NCI-H128 (cell line): ENCODE measurements around the gene SH3RF3.

ENCODE experiments used
- DNase-seq: peaks from one replicate; lab custom pipeline; 2025; ENCODE audit not compliant: unreplicated experiment; lab: John Stamatoyannopoulos, UW

SH3RF3 gene

DNA sequence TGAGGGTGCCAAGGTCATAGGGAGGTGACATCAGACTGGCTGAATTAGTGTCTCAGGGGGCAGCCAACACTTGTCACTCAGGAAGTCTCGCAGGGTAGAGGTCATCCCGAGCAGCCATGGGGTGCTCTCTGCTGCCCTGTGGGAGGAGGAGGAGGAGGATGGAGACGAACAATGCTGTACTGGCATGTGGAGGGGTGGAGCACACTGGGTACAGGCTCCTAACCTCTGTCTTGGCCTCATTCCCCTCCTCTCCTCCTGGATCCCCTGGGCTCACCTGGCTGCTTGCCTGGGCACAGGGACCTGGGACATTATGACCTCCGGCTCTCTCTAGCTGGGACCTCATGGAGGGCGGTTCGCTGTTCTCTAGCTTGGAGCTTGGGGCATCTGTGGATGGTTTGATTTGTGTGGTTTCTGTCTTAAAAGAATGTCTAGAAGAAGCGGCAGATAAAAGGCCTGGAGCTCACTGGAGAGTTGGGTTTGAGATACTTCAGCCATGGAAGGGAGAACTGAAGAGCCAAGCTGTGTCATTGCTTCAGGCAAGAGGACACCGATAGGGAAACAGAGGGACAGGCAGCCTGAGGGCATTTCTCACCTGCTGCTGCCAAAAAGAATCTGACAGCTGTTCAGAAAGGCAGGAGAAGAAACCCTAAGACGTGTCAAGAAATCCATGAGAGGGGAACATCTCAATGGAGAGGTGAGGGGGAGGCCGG is 351.6 kb downstream of the SH3RF3 start:
- no peak for DNase-seq

- DNase-seq = no peak
These were observed 352.2 kb downstream of the SH3RF3 start for GRCh38 chr2:109481196-109481555.

DNA sequence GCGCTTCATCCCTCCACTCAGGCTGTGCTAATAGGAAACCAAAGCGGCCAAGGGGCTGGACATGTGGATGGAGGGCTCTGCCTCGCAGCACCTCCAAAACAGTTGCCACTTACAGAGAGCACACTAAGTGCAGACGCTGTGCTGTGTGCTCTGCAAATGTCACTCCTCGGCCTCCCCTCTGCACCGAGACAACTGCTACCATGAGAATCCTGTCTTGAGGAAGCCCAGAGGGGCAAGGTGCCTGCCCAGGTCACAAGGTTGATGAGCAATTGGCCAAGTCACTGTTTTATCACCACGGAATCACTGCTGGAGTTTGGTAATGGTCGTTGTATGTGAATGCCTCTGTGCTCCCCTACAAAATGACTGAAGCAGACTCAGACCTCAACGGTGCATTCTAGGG is 352.6 kb downstream of the SH3RF3 start:
- DNase-seq = no peak

DNA sequence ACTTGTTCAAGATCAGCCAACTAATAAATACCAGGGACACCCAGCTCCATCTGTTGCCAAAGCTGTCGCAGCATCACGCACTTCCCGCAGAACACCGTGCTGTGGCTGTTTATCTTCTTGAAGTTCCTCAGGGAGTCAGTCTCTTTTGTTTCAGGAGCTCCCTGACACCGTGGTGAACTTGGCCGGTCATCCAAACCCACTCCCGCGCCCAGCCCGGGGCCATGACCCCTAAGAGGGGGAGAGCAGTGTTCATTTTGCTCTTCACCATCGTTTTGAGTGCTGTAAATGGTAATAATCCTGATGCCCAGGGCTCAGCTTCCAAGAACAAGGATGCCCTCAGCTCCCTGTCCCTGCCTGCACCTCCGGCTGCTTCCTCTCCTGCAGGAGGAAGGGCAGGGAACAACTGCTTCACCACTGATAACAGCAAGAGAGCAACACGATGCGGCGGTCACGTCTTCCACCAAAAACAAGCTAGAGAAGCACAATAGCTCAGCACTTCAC is 353.4 kb downstream of the SH3RF3 start:
- DNase-seq = no peak

DNA sequence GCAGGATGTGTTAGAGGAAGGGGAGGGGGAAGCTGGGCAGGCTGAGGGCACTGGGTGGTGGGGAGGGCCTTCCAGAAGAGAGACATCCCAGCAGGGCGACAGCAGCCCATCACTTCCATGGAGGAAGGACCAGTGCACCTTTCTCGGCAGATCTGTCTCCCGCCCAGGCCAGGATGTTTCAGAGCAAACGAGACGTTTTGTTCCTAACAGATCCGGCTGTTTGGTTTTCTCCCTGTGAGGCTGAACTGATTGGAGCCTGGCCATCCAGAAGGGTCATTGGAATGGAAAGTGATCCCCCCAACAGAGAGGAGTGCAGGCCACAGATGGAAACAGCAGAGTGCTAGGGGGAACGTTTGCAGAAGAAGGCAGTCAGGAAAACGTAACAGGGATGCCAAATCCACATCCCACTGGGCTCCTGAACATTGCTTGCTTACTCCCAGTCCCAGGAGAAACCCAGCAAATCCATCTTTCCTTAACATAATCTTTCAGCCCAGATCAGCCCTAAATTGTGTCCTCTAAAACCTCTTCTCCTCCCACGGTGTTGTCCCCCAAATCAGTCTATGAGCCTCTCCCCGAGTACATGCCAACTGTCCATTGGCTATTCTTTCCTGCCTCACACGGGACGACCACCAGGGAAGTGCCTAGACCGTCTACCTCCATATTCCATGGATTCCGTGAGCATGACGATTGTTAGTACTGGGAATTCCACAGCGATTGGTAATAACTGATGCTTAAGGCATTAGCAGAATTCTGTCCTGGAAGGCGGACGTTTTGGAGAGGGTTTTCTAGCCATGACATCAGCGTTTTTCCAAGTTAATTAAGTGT is 357.9 kb downstream of the SH3RF3 start:
- DNase-seq = no peak

- no peak for DNase-seq
These were observed 358.5 kb downstream of the SH3RF3 start for GRCh38 chr2:109487536-109487869.

DNA sequence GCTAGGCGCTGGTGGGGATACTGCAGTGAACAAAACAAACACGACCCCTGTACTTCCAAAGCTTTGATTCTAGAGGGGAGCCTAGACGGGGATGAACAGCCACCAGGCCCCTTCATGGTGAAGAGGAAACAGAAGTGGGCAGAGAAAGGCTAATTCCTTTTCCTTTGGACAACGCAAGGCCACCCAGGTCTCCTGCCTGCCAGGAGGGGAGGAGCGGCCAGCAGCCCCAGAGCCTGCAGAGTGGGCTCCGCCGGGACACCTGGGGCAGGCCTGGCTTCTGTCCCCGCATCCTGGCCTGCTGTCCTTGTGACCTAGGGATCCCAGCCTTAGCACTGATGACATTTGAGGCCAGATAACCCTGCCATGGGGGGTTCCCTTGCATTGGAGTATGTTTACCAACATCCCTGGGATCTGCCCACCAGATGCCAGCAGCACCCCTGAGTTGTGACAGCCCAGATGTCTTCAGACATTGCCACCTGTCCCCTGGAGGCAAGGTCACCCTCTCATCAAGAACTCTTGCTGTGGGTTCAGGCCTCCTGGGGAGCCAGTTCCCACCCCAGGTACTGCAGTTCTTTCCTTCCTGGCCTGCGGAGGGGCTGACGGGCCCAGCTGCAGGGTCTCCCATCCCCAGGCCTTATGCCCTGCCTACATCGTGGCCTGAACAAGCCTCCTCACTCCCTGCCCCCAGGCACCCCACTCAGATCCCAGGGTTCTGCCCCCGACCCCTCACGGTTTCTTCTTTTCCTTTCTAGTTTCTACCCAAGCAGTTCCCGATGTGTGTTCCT is 359.1 kb downstream of the SH3RF3 start:
- no peak for DNase-seq

- no peak for DNase-seq
These were observed 360.3 kb downstream of the SH3RF3 start for GRCh38 chr2:109489296-109489695.

GRCh38 chr2:109493176-109493935 is 364.4 kb downstream of the SH3RF3 start:
- no peak for DNase-seq

DNA sequence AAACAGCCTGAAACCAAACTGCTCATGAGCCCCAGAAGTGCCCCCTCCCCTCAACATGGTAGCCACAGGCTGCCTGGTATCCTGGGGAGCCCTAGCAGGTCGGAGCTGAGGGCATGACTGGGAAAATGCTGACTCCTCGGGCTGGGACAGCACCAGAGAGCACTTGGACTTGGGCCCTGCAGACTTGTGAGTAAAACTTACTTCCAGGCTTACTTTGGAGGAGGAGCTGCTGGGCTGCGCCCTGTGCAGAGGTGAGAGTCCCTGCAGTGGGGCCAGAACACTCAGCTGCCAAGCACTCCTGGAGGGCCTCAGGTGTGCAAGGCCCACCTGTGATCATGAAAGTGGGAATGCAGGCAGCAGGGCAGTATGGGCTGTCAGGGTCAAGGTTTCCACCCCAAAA is 365.3 kb downstream of the SH3RF3 start:
- DNase-seq = no peak

DNA sequence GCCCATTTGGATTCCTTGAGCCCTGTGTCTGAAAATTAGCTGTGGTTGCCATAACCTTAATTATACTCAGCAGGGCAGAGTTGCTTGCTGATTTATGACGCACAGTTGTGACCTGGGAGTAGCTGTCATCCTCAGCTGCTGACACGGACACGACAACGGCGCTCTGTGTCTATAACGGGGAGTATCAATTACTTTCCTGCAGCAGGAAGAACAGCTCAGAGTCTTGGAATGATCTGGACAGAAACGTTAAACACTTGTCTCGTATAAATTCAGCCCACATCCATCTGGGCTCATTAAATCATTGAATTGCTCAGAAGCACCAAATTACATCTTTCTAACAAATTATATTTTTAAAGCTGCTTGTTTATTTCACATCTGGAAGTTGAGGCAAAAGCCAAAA is 368.5 kb downstream of the SH3RF3 start:
- no peak for DNase-seq

- no peak for DNase-seq
These were observed 369.2 kb downstream of the SH3RF3 start for GRCh38 chr2:109497911-109498870.

DNA sequence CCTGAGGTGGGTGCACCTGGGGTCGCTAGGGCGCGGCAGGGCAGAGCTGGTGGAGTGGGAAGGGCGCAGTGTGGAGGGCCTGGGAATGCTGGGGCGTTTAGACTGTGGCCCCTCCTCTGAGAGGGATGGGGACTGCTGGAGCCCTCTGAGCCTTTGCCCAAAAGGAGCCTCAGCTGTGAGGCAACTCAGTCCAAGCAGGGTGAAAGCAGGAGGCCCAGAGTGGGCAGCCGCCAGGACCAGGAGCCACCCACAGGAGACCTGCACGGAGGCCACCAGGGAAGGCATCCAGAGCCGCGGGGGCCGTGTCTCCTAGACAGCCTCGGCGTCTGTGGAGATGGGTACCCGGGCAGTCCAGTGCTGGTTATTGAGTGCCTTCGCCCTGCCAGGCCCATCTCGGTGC is 369.9 kb downstream of the SH3RF3 start:
- DNase-seq = no peak

- no peak for DNase-seq
These were observed 370.6 kb downstream of the SH3RF3 start for GRCh38 chr2:109499566-109499965.

DNA sequence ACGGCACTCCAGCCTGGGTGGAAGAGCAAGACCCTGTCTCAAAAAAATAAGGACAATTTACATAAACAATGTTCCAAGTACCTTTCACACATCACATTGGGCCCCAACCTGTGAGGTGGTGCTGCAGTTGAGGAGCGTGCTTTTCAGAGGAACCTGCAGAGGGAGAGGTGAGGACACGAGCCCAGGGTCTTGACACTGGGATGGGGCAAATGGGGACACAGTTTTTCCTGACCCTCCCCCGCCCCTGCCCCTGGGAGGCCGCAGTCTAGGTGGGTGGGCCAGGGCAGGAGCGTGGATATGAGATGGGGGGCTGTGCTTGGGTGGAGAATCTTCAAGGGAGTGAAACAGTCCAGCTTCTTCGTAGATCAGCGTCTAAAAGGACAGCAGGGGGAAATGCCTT is 371.9 kb downstream of the SH3RF3 start:
- DNase-seq = no peak

DNA sequence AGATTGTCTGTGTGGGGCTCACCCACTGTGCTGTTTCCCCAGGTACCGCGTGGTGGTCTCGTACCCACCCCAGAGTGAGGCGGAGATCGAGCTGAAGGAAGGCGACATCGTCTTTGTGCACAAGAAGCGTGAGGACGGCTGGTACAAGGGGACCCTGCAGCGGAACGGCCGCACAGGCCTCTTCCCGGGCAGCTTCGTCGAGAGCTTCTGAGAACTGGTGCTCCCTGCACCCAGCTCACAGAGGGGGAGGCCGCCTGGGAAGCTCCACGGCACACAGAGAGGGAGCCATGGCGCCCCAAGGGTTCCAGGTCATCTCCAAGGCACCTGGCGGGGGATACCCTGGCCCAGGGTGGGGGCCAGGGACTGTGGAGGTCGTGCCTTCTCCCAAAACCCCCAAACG is 372.5 kb downstream of the SH3RF3 start:
- DNase-seq = no peak

- DNase-seq = no peak
These were observed 374.2 kb downstream of the SH3RF3 start for GRCh38 chr2:109503191-109503590.

DNA sequence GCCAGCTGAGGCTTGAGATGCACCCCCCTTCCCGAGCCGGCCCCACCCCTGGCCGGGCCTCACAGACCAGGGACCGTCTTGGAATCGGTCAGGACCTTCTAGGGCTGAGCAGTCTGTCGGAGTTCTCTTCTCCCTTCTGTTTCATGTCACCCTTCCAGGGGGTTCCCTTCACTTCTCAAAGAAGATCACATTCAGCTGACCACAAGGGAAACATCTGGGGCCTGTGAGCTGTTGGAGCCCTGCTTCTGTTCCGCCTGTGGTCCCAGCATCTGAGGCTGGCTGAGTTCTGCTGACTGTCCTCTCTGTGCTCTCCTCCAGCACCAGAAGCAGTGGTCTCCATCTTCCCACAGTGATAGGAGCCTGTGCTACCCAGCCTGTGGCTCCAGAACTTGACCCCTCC is 378.2 kb downstream of the SH3RF3 start:
- DNase-seq = no peak

GRCh38 chr2:109507828-109508227 is 378.8 kb downstream of the SH3RF3 start:
- no peak for DNase-seq

- DNase-seq = no peak
These were observed 379.6 kb downstream of the SH3RF3 start for GRCh38 chr2:109508556-109508955.
